ENCODE measurements around the gene CHRM2. TPM values are rescaled to one million over a fixed set of nuclear protein-coding genes. Genes with fewer than 3 reads are reported as not detected.

Gene CHRM2
- total RNA-seq, 1 donor from 2014 or later: not detected

DNA sequence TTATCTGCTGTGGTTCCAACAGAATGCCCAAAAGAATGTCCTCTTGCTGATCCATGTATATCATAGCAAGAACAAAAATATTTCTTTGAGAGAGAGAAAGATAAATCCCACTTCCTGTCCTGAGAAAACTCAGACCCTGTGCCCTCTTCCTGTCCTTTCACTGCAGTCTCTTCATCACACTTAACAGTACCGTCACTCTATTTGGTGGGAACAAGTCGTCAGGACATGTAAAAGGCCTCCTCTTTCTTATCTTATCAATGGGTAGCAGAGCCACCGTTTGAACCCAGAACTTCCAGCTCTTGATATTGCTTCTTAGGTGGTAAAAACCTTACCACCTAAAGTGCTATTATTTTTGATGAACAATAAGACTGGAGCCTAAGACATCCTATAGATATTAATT is 43.9 kb downstream of the CHRM2 start:
- intact Hi-C loops (cut with micrococcal nuclease): no loop called here
- H3K4me1 Mint-ChIP-seq (ENCODE audit: low read depth): no peaks in the 10 kb centered on the region
- H3K36me3 Mint-ChIP-seq (ENCODE audit: low read depth): no peaks in the 10 kb centered on the region
- no peaks in the 10 kb centered on the region for H3K27me3 Mint-ChIP-seq (ENCODE audit: insufficient read depth)
- DNase-seq (ENCODE audit: low spot score): no peak
- no peak overlapping the region for H3K4me3 Mint-ChIP-seq
- H3K27ac Mint-ChIP-seq: no peak overlapping the region
- H3K9me3 Mint-ChIP-seq: no peaks in the 10 kb centered on the region

- Mint-ChIP-seq H3K27me3 (ENCODE audit: insufficient read depth) (no peaks in the 10 kb centered on the region), H3K36me3 (ENCODE audit: low read depth) (no peaks in the 10 kb centered on the region), H3K27ac (no peak overlapping the region), H3K4me3 (no peak overlapping the region), H3K9me3 (no peaks in the 10 kb centered on the region), H3K4me1 (ENCODE audit: low read depth) (no peaks in the 10 kb centered on the region)
- intact Hi-C loops (cut with micrococcal nuclease): no loop called here
- DNase-seq (ENCODE audit: low spot score): no peak
These were observed 45.6 kb downstream of the CHRM2 start for GRCh38 chr7:136914016-136914415.

DNA sequence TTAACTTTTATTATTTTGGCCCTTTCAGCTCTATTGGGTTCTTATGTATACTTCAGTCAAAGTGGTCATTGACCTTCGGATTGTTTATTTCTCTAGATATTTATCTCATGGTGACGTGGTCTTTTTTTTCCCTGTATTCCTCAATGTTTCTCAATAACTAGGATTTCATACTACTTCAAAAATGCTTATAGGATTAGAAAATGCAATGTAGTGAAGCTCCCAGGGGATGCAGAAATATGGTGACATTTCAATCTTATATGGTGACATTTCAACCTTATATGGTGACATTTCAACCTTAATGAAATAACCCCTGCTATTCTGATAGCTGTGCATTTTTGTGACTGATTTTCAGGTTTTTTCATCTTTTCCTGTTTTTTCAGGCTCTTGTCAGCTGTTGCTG is 51.4 kb downstream of the CHRM2 start:
- H3K4me1 Mint-ChIP-seq (ENCODE audit: low read depth): no peaks in the 10 kb centered on the region
- no peak overlapping the region for H3K27ac Mint-ChIP-seq
- intact Hi-C loops (cut with micrococcal nuclease): no loop called here
- no peaks in the 10 kb centered on the region for H3K9me3 Mint-ChIP-seq
- H3K27me3 Mint-ChIP-seq (ENCODE audit: insufficient read depth): no peaks in the 10 kb centered on the region
- no peak for DNase-seq (ENCODE audit: low spot score)
- no peak overlapping the region for H3K4me3 Mint-ChIP-seq
- no peaks in the 10 kb centered on the region for H3K36me3 Mint-ChIP-seq (ENCODE audit: low read depth)

GRCh38 chr7:136923111-136923667 is 54.7 kb downstream of the CHRM2 start:
- no peak for DNase-seq (ENCODE audit: low spot score)
- no peaks in the 10 kb centered on the region for H3K4me1 Mint-ChIP-seq (ENCODE audit: low read depth)
- H3K4me3 Mint-ChIP-seq: no peak overlapping the region
- H3K27ac Mint-ChIP-seq: no peak overlapping the region
- intact Hi-C loops (cut with micrococcal nuclease): no loop called here
- H3K36me3 Mint-ChIP-seq (ENCODE audit: low read depth): no peaks in the 10 kb centered on the region
- H3K27me3 Mint-ChIP-seq (ENCODE audit: insufficient read depth): no peaks in the 10 kb centered on the region
- H3K9me3 Mint-ChIP-seq: no peaks in the 10 kb centered on the region

DNA sequence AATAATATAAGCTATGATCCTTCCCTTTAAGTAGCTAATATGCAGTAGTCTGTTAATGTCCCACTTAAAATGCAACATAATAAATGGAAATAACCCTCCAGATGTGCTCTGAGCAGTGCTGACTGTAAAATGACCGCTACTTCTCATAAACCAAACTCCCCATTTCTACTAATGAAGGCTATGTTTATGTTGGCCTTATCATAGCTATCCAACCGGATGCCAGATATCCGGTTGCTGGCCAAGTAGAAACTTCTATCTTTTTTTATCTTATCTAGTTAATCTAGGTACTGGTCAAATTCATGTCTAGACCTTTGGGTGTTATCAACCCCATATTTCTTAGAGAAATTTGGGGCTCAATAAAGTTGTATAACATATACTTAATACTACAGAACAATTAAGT is 56.6 kb downstream of the CHRM2 start:
- Mint-ChIP-seq H3K27me3 (ENCODE audit: insufficient read depth) (no peaks in the 10 kb centered on the region), H3K9me3 (no peaks in the 10 kb centered on the region), H3K27ac (no peak overlapping the region), H3K4me3 (no peak overlapping the region), H3K36me3 (ENCODE audit: low read depth) (no peaks in the 10 kb centered on the region), H3K4me1 (ENCODE audit: low read depth) (no peaks in the 10 kb centered on the region)
- no peak for DNase-seq (ENCODE audit: low spot score)
- intact Hi-C loops (cut with micrococcal nuclease): no loop called here

GRCh38 chr7:136925556-136925955 is 57.1 kb downstream of the CHRM2 start:
- no peak overlapping the region for H3K27ac Mint-ChIP-seq
- no peaks in the 10 kb centered on the region for H3K4me1 Mint-ChIP-seq (ENCODE audit: low read depth)

DNA sequence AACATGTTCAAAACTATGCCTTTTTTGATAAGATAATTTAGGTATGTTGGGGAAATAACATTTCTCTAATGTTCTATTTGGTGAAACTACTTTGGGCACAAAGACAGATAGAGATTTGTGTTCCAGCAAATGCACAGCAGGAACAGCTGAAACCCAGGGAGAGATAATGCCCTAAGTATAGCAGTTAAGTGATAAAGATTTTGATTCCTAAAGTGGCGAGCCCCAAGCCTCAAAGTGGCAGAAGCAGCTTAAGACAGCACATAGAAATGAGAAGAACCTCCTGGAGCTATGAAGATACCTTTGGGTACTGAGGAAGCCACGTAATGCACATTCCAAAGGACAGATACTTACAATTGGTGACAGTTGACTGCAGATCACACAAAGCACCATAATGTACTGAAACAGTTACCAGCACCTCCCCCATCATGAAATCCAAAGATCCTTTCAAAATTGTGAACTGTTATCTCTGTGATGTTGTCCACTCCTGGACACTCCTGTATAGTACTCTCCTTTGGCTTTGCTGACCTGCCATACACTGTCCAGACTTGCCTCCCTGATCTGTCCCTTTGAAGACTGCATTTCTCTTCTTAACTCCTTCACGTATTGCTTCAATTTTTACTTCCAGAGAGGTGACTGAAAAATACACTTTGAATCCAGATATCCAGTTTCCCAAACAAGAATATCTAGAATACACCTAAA is 62.9 kb downstream of the CHRM2 start:
- H3K27me3 Mint-ChIP-seq (ENCODE audit: insufficient read depth): no peaks in the 10 kb centered on the region

More at GRCh38 chr7:136925556-136925955, 57.1 kb downstream of the CHRM2 start:
- Mint-ChIP-seq H3K36me3 (ENCODE audit: low read depth) (no peaks in the 10 kb centered on the region), H3K9me3 (no peaks in the 10 kb centered on the region), H3K4me3 (no peak overlapping the region), H3K27me3 (ENCODE audit: insufficient read depth) (no peaks in the 10 kb centered on the region)
- DNase-seq (ENCODE audit: low spot score): no peak
- intact Hi-C loops (cut with micrococcal nuclease): no loop called here

DNA sequence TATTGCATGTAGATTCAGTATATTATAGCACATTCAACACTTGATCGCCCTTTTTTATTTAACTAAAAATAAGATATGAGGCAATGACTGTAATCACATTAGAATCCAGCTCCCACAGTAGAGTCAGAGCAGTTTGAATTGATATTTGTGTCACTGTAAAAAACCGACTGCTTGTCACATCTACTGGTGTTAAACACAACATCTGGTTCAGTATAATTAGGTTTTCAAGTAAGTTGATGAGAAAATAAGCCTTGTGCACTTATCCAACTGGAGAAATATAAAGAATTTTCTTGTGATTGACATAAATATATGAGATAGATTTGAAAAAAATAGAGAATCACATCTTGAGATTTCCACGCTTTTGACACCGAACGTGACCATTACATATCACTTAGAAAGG is 69.0 kb downstream of the CHRM2 start:
- no peak for DNase-seq (ENCODE audit: low spot score)
- Mint-ChIP-seq H3K27me3 (ENCODE audit: insufficient read depth) (no peaks in the 10 kb centered on the region), H3K9me3 (peaks cover 11% of the 10 kb centered on the region), H3K4me3 (no peak overlapping the region), H3K36me3 (ENCODE audit: low read depth) (no peaks in the 10 kb centered on the region), H3K27ac (no peak overlapping the region), H3K4me1 (ENCODE audit: low read depth) (no peaks in the 10 kb centered on the region)
- intact Hi-C loops (cut with micrococcal nuclease): no loop called here

More for the DNA sequence above, 62.9 kb downstream of the CHRM2 start:
- H3K36me3 Mint-ChIP-seq (ENCODE audit: low read depth): no peaks in the 10 kb centered on the region
- no peak for DNase-seq (ENCODE audit: low spot score)
- intact Hi-C loops (cut with micrococcal nuclease): no loop called here
- H3K27ac Mint-ChIP-seq: no peak overlapping the region
- H3K4me1 Mint-ChIP-seq (ENCODE audit: low read depth): no peaks in the 10 kb centered on the region
- H3K4me3 Mint-ChIP-seq: no peak overlapping the region
- H3K9me3 Mint-ChIP-seq: peaks cover 11% of the 10 kb centered on the region

GRCh38 chr7:136938476-136938875 is 70.0 kb downstream of the CHRM2 start:
- intact Hi-C loops (cut with micrococcal nuclease): no loop called here
- H3K27me3 Mint-ChIP-seq (ENCODE audit: insufficient read depth): no peaks in the 10 kb centered on the region
- no peak overlapping the region for H3K4me3 Mint-ChIP-seq
- peaks cover 10% of the 10 kb centered on the region for H3K9me3 Mint-ChIP-seq
- DNase-seq (ENCODE audit: low spot score): no peak
- no peak overlapping the region for H3K27ac Mint-ChIP-seq
- H3K36me3 Mint-ChIP-seq (ENCODE audit: low read depth): no peaks in the 10 kb centered on the region
- H3K4me1 Mint-ChIP-seq (ENCODE audit: low read depth): no peaks in the 10 kb centered on the region

- intact Hi-C loops (cut with micrococcal nuclease): no loop called here
- DNase-seq (ENCODE audit: low spot score): no peak
These were observed 71.7 kb downstream of the CHRM2 start for GRCh38 chr7:136940122-136940521.

DNA sequence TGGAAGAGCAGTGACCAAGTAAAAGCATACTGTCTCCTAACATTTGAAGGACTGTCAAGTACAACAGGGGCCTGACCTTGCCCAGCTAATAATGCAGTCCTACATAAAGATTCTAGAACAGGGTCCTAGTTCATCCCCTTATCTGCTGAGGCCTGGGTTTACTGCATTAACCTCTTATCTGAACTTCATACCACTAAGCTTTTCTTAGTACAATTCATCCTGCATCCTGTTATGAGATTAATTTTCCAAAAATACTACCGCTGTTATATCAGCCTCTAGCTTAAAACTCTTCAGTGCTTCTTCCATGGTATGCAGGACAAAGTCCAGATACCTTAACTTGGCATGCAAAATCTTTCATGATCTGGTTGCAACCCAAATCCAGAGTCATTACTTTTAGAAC is 72.5 kb downstream of the CHRM2 start:
- H3K27ac Mint-ChIP-seq: no peak overlapping the region
- H3K36me3 Mint-ChIP-seq (ENCODE audit: low read depth): no peaks in the 10 kb centered on the region
- H3K4me3 Mint-ChIP-seq: no peak overlapping the region
- no peaks in the 10 kb centered on the region for H3K27me3 Mint-ChIP-seq (ENCODE audit: insufficient read depth)
- intact Hi-C loops (cut with micrococcal nuclease): no loop called here
- H3K4me1 Mint-ChIP-seq (ENCODE audit: low read depth): no peaks in the 10 kb centered on the region
- DNase-seq (ENCODE audit: low spot score): no peak
- H3K9me3 Mint-ChIP-seq: no peaks in the 10 kb centered on the region

More at GRCh38 chr7:136940122-136940521, 71.7 kb downstream of the CHRM2 start:
- H3K27me3 Mint-ChIP-seq (ENCODE audit: insufficient read depth): no peaks in the 10 kb centered on the region
- no peaks in the 10 kb centered on the region for H3K9me3 Mint-ChIP-seq
- no peaks in the 10 kb centered on the region for H3K36me3 Mint-ChIP-seq (ENCODE audit: low read depth)
- no peak overlapping the region for H3K27ac Mint-ChIP-seq
- H3K4me3 Mint-ChIP-seq: no peak overlapping the region
- H3K4me1 Mint-ChIP-seq (ENCODE audit: low read depth): no peaks in the 10 kb centered on the region

DNA sequence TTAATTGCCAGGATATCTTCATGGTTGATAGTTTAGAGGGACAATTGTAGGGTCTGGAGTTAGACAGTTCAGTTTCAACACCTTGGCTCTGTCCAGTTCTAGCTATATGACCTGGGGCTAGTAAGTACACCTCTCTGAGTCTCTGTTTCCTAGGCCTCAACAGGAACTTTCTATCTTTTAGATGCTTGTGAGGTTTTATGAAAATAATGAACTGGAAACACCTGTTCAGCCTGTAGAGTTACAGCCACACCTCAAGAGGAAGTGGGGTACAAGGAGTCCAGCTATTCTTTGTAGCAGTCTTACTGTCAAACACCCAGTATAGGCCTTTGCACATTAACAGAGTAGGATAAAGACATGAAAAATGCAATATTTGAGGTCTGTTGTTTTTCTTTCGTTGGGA is 73.4 kb downstream of the CHRM2 start:
- intact Hi-C loops (cut with micrococcal nuclease): no loop called here
- H3K36me3 Mint-ChIP-seq (ENCODE audit: low read depth): no peaks in the 10 kb centered on the region
- H3K4me1 Mint-ChIP-seq (ENCODE audit: low read depth): no peaks in the 10 kb centered on the region
- DNase-seq (ENCODE audit: low spot score): no peak
- no peak overlapping the region for H3K4me3 Mint-ChIP-seq
- H3K9me3 Mint-ChIP-seq: no peaks in the 10 kb centered on the region
- no peaks in the 10 kb centered on the region for H3K27me3 Mint-ChIP-seq (ENCODE audit: insufficient read depth)
- H3K27ac Mint-ChIP-seq: no peak overlapping the region

DNA sequence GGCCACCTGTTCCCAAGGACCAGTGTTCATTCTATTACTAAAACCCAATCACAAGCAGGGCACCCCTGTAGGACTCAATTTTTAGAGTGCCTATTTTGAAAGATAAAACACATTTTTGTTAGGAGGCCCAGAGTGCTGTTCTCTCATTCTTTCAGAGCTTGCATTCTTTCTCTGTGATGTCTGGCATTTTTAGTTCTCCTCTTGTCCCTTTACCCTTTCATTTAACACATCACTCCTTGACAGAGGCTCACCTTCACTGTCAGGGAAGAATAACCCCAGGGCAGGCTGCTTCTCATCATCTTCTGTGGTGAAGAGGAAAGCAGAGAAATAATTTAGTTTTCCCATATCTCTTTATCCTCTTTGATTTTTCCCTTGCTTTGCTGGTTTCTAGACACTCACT is 73.9 kb downstream of the CHRM2 start:
- Mint-ChIP-seq H3K4me3 (no peak overlapping the region), H3K9me3 (no peaks in the 10 kb centered on the region), H3K4me1 (ENCODE audit: low read depth) (no peaks in the 10 kb centered on the region), H3K27me3 (ENCODE audit: insufficient read depth) (no peaks in the 10 kb centered on the region), H3K27ac (no peak overlapping the region), H3K36me3 (ENCODE audit: low read depth) (no peaks in the 10 kb centered on the region)
- intact Hi-C loops (cut with micrococcal nuclease): no loop called here
- DNase-seq (ENCODE audit: low spot score): no peak

DNA sequence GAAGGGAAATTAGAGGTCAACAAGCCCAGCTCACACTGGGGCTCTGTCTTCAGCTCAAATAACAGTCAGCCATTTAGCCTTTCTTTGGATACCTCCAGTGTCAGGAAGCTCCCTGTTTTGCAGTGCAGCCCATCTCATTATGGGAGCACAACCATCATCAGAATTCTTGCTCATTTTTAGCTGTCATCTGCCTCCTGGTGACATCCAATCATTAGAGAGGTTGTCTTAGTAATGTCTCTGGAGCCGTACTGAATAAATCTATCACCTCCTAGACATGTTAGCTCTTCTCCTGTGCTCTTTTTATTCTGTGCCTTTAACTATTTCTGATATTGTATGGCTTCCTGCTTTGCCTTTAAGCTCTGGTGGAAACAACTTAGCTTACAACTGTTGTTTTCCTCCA is 74.5 kb downstream of the CHRM2 start:
- no peaks in the 10 kb centered on the region for H3K4me1 Mint-ChIP-seq (ENCODE audit: low read depth)
- H3K27ac Mint-ChIP-seq: no peak overlapping the region
- no peak overlapping the region for H3K4me3 Mint-ChIP-seq
- DNase-seq (ENCODE audit: low spot score): no peak
- H3K9me3 Mint-ChIP-seq: no peaks in the 10 kb centered on the region
- intact Hi-C loops (cut with micrococcal nuclease): no loop called here
- H3K27me3 Mint-ChIP-seq (ENCODE audit: insufficient read depth): no peaks in the 10 kb centered on the region
- H3K36me3 Mint-ChIP-seq (ENCODE audit: low read depth): no peaks in the 10 kb centered on the region
